HG03469 (cell line): ENCODE measurements around the gene AMBN.

Experiments
- ATAC-seq: cut with Tn5 transposase; IDR thresholded peaks from one replicate; pipeline ENCODE4 v1.9.1; 2021; ENCODE audit warnings: mild to moderate bottlenecking, moderate library complexity, moderate number of reproducible peaks; ENCODE audit not compliant: unreplicated experiment

AMBN gene, protein sequence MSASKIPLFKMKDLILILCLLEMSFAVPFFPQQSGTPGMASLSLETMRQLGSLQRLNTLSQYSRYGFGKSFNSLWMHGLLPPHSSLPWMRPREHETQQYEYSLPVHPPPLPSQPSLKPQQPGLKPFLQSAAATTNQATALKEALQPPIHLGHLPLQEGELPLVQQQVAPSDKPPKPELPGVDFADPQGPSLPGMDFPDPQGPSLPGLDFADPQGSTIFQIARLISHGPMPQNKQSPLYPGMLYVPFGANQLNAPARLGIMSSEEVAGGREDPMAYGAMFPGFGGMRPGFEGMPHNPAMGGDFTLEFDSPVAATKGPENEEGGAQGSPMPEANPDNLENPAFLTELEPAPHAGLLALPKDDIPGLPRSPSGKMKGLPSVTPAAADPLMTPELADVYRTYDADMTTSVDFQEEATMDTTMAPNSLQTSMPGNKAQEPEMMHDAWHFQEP

DNA sequence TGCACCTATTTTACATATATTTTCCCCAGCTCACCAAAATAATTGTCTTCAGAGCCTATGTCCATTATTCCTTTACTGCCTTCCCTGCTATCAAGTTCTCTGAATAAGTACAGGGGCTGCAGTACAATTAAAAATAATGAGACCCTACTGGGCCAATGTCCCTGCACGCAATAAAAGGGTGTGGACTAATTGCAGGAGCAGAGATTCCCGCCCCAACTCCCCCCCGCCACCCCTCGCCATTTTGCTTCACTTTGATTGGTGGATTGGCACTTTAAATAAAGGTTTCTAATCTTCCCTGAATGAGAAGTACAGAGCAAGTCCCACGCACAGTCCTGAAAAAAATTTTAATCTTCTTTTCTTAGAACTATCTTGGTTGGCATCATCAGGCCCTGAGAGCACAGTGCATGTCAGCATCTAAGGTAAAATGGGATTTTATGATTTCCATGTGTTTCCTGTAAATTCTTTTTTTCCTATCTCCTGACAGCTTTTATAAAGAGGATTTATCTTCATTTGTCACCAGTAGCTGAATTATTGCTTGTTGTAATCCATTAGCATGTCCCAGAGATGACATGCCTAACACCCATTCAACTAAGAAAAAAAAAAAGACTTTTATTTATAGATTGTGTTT, at the start of gene AMBN:
TSS of gene AMBN (plus strand) at position 302 of the 628 bp plus-strand sequence. CDS start at position 405, 103 bp downstream.
- ATAC-seq: no peak

DNA sequence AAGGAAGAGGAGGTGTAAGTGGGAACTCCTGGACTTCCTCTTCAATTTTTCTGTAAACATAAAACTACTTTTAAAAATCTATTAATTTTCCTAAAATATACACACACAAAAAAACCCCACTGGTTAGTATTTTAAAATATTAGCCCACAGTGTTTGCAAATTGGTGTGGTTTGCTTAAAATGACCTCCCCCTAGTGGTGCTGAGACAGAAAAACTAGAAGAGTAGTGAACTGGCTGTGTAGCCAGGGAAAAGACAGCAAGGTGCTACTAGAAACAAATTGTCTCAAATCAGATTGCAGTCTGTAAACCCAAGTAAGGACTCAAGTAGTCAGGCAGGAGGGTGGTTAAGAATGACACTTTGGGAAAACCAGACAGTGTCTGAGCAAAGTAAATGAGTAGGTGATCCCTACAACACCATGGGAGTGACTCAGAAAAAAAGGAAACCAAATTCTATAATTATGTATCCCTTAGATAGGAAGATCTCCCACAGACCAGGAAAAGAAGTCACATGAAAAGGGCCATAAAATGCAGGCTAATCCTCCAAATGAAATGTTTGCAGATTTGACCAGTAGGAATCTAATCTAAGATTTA, 47.7 kb upstream of the AMBN start:
- ATAC-seq: peak; percentile 60

- no peak for ATAC-seq
Measured at GRCh38 chr4:70556856-70557255, 35.2 kb upstream of the AMBN start.

- no peak for ATAC-seq
Measured at GRCh38 chr4:70559211-70559830, 32.7 kb upstream of the AMBN start.

- no peak for ATAC-seq
Measured at GRCh38 chr4:70559924-70560323, 32.1 kb upstream of the AMBN start.

DNA sequence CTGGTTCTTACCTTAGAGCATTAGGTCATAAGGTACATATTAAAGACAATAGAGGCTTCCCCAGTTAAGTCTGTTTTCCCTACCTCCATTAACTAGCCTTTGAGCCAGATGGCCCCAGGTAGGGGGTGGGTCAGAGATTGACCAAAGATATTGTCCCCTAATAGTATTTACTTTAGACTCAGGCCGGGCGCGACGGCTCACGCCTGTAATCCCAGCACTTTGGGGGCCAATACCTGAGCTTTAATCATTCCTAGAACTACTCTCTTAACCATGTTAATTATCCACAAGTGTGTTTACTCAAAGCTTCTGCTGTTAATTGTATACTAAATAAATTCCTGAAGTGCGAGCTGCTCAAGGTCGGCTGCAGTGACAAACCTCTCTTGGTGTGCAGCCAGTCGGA, 28.0 kb upstream of the AMBN start:
- ATAC-seq: no peak

DNA sequence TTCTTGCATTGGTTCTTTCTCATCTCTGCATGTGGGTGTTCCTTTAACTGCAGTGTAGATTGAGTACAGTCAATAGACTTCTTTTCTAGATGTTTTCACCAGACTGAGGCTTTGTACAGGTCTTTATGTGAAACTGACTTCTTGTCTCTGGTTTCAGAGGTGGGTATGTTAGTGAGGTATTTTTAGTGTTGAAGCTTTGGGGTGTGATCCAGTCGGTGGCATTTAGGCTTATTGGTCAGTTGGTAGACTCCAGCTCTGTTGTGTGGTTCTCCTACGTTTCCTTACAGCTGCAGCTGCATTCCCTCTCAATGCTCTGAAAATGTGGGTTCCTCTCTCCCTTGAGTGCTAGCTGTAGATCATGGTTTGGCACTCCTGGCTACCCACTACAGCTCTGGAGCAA, 21.3 kb upstream of the AMBN start:
- no peak for ATAC-seq

GRCh38 chr4:70571772-70572171, 20.3 kb upstream of the AMBN start:
- ATAC-seq: no peak

DNA sequence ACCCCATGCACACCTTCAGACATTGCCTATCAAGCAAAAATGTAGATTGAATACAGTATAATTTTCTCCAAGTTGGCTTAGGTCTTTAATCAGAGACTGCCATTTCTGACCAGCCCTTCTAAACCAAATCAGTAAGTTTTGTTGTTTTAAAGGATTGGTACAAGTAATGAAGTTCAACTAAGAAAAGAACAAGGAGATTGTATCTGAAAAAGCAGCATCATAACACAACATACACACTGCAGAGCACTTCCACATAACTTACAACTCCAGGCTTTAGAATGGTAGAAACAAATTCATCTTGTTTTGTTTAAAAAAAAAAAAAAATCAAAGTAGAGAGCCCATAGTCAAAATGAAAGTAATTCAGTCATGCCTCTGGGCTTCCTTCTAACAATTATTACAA, 16.1 kb upstream of the AMBN start:
- ATAC-seq: no peak

GRCh38 chr4:70577220-70577927, 14.7 kb upstream of the AMBN start:
- ATAC-seq: no peak

GRCh38 chr4:70581980-70582379, 10.1 kb upstream of the AMBN start:
- no peak for ATAC-seq

DNA sequence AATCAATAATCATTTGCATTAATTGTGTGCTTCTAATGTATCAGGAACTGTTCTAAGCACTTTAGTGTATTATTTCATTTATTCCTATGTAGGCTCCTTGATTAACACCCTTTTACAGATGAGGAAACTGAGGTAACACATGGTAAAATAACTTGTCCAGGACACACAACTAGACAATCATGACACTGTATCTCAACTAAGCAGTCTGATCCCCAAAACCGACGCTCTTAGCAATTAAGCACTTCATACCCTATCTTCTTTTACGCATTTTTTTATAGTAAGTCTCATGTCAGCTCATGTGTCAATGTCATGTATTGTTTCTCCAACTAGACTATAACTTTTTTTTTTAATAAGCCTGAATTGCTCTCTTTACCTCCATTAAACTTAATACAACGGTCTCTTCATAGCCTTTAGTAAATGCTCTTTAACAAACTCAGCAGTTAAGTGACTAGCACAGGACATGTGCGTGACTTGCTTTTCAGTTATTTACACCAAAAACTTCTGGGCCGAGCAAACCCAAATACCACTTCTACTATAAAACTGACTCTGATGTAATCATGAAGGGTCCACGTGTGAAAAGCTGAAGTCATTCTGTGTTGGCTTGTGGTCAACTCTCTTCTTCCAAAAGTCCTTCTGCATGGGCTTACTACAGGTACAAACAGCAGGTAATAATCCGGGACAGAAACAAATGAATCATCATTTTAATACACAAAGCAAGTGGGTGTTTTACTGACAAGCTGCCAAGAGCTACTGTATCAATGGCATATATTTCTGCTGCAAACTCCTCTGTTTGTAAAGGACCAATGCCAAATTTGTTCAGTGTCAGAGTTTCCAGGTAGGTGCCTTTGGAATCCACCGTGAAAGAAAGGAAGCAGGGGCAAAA, 7.9 kb upstream of the AMBN start:
- no peak for ATAC-seq

DNA sequence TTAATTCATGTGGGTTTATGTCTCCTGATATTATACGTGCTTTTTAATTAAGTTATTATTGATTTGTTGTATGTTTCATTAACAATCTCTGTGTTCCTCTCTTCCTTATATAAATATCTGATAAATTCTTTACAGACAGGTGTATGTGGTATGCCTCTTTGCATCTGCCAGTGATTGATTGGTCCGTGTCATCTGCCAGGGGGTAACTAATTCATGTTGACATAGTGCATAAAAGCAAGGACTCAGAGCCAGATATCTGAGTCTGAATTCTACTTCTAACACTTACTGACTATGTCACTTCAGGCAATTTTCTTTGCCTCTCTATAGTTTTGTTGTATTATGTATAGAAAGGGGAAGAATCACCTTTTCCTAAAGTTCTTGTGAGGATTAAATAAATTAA, 5.2 kb upstream of the AMBN start:
- no peak for ATAC-seq

GRCh38 chr4:70589785-70590184, 2.3 kb upstream of the AMBN start:
- ATAC-seq: peak; percentile 98

GRCh38 chr4:70594196-70594595, 2.1 kb downstream of the AMBN start:
- no peak for ATAC-seq

- no peak for ATAC-seq
Measured at GRCh38 chr4:70600305-70600704, 8.2 kb downstream of the AMBN start.

DNA sequence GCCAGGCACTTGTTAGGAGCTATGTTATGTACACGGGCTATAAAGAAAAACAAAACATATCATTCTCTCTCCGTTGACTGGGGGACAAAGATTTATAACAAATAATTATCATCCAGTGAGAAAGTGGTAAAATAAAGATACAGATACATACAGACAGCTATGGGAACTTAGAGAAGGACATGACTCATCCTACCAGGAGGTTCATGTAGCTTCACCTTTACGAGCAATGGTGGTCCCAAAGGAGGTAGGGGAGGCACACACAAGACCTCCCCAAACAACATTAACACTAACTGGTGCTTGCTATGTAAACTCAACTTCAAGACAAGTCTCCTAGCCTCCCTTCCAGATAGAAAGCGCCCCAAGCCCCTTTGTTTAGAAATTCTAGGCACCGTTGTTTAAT, 8.9 kb downstream of the AMBN start:
- no peak for ATAC-seq

DNA sequence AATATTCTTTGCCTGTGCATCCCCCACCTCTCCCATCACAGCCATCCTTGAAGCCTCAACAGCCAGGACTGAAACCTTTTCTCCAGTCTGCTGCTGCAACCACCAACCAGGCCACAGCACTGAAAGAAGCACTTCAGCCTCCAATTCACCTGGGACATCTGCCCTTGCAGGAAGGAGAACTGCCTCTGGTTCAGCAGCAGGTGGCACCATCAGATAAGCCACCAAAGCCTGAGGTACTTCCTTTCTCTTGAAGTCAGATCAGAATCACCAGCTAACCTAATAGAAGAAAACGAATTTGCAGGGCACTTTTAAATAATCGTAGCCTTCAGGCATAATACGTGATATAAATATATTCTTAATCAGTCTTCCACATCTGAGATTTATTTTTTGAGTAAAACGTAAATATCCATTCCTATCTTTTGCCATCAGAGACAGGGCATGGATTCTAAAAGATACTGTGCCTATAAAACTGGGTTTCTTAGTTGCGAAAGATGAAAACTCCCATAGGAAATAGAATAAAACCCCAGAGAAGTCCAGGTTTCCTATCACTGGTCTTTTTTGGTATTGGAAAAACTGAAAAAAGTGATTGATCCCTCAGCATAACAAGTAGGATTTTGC, 9.5 kb downstream of the AMBN start:
- ATAC-seq: peak; percentile 99

DNA sequence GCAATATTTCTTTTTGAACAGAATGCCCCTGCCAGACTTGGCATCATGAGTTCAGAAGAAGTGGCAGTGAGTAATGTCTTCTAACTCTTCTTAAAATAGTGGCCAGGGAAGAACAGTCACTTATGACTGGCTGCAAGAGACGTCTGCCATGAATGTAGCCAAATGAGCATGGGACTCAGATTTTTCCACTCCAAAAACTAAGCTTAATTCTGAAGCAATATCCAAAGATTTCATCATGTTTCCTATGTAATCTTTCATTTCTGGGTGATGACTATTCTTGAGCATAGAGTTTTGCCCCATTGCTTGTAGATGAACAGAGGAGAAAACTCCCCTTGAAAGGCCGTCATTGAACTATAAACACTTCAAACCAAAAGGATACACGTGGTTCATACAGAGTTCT, 11.8 kb downstream of the AMBN start:
- no peak for ATAC-seq

- ATAC-seq: no peak
Measured at GRCh38 chr4:70606459-70606858, 14.4 kb downstream of the AMBN start.
